ENCODE results near the gene PIK3R5.

DNA sequence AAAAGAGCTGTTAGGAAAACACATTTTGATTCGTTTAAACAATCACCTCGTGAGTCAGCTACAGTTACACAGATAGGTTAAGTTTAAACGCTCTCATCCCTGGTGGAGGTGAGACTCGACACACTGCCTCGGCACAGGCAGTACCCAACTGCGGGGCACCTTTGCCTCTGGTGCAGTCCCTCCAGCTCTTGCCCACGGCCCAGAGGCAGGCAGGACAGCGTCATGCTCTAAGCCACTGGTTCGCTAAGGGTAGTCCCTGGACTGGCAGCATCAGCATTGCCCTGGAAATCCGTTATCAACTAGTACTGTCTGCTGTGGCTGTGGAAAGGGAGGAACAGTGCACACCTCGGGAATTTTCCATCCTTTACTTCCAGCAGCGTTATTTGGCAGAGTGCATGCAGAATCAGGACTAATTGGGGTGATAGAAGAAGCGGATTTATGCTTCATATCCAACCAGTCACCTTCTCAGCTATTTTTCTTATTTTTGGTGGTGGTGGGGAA is 94.4 kb downstream of the PIK3R5 start:
- TF ChIP-seq CTCF (IDR thresholded peaks at IDR 0.05) (no peak), EZH2 (IDR thresholded peaks at IDR 0.05) (no peak), EZH2phosphoT487 (IDR thresholded peaks at IDR 0.05) (no peak)
